ENCODE data around the gene SLC5A10. TPM values are rescaled to one million over a fixed set of nuclear protein-coding genes. Genes with fewer than 3 reads are reported as not detected.

The SLC5A10 gene
- total RNA-seq, result not detected
- long read RNA-seq, partial matches to known transcripts, result 0 of 10 reads
- long read RNA-seq, other reads (novel, unspliced or antisense), result 10 of 10 reads

GRCh38 chr17:18951941-18952842, at the start of gene SLC5A10:
Gene SLC5A10, plus strand, starts transcription at chr17:18952165. Its CDS starts 41 bp downstream, at chr17:18952206.
- Histone ChIP-seq H3K4me1 (no peaks in the 10 kb centered on the region), H3K9me3 (no peaks in the 10 kb centered on the region), H3K36me3 (no peaks in the 10 kb centered on the region), H3K27me3 (no peaks in the 10 kb centered on the region), H3K4me3 (no peak within 1 kb of the TSS), H3K27ac (no peak within 1 kb of the TSS)
- TF ChIP-seq CTCF (IDR thresholded peaks at IDR 0.05), result no peak
- intact Hi-C loops (cut with DNase I), result no loop called here
- peak; percentile 46 for DNase-seq
- ATAC-seq, result no peak

- no peaks in the 10 kb centered on the region for H3K27me3 ChIP-seq
- H3K4me1 ChIP-seq, result peaks cover 9% of the 10 kb centered on the region
- H3K9me3 ChIP-seq, result no peaks in the 10 kb centered on the region
- H3K27ac ChIP-seq, result no peak overlapping the region
- TF ChIP-seq CTCF (IDR thresholded peaks at IDR 0.05), result no peak
- peaks cover 39% of the 10 kb centered on the region for H3K36me3 ChIP-seq
- no peak overlapping the region for H3K4me3 ChIP-seq
- DNase-seq (no peak), ATAC-seq (no peak)
- intact Hi-C loops (cut with DNase I), result no loop called here
Observed at GRCh38 chr17:18904482-18904881, 47.5 kb upstream of the SLC5A10 start.

- intact Hi-C loops (cut with DNase I), result no loop called here
- Histone ChIP-seq H3K4me1 (peaks cover 9% of the 10 kb centered on the region), H3K27ac (no peak overlapping the region), H3K9me3 (no peaks in the 10 kb centered on the region), H3K27me3 (no peaks in the 10 kb centered on the region), H3K4me3 (no peak overlapping the region), H3K36me3 (peaks cover 43% of the 10 kb centered on the region)
- DNase-seq (no peak), ATAC-seq (no peak)
- TF ChIP-seq CTCF (IDR thresholded peaks at IDR 0.05), result no peak
Observed at GRCh38 chr17:18905226-18905625, 46.7 kb upstream of the SLC5A10 start.

GRCh38 chr17:18910326-18910725, 41.6 kb upstream of the SLC5A10 start:
- TF ChIP-seq CTCF (IDR thresholded peaks at IDR 0.05), result no peak
- DNase-seq (no peak), ATAC-seq (no peak)
- H3K27me3 ChIP-seq, result no peaks in the 10 kb centered on the region
- no peaks in the 10 kb centered on the region for H3K4me1 ChIP-seq
- intact Hi-C loops (cut with DNase I), result no loop called here
- peaks cover 48% of the 10 kb centered on the region for H3K36me3 ChIP-seq
- H3K4me3 ChIP-seq, result no peak overlapping the region
- no peaks in the 10 kb centered on the region for H3K9me3 ChIP-seq
- H3K27ac ChIP-seq, result no peak overlapping the region

DNA sequence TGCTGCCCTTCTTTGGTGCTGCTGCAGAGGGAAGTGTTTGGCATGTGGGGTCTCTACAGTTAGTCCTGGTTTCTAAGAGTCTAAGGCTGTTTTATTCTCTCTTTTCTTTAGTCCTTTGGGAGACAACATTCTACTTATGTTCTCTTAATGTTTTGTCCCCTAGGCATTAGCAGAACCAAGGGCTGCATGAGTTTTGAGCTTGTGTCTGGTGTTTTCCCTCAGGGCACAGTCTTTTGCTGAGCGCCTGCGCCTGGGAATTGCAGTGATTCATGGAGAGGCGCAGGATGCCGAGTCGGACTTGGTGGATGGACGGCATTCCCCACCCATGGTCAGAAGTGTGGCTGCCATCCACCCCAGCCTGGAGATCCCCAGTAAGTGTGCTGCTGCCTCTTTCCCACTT, 41.1 kb upstream of the SLC5A10 start:
- no peak for TF ChIP-seq CTCF (IDR thresholded peaks at IDR 0.05)
- Histone ChIP-seq H3K27me3 (no peaks in the 10 kb centered on the region), H3K36me3 (peaks cover 43% of the 10 kb centered on the region), H3K4me1 (no peaks in the 10 kb centered on the region), H3K27ac (no peak overlapping the region), H3K4me3 (no peak overlapping the region), H3K9me3 (no peaks in the 10 kb centered on the region)
- ATAC-seq, result no peak
- intact Hi-C loops (cut with DNase I), result no loop called here
- no peak for DNase-seq
